ENCODE results near the gene MRM3. TPM values are rescaled to one million over a fixed set of nuclear protein-coding genes. Genes with fewer than 3 reads are reported as not detected.

Gene MRM3
- total and polyA plus RNA-seq, 2 donors (not counting 3 experiments of a cell fraction or from before 2014, with no cell fraction given) = 17.1 to 19.2 TPM

- TF ChIP-seq CTCF (IDR thresholded peaks at IDR 0.05; ENCODE audit: extremely low read depth in 1 of 2, insufficient read depth in 1 of 2, low read depth in 1 of 2, low read length in 2 of 2) (no peak), EZH2 (IDR thresholded peaks at IDR 0.05; ENCODE audit: borderline replicate concordance, low read depth, low read length, severe bottlenecking) (no peak), POLR2A (IDR thresholded peaks at IDR 0.05; ENCODE audit: low read depth, low read length) (no peak), JUN (IDR thresholded peaks at IDR 0.05; ENCODE audit: borderline replicate concordance, insufficient read depth, insufficient read length, low read depth) (no peak), MAX (IDR thresholded peaks at IDR 0.05; ENCODE audit: insufficient read depth, insufficient read length) (no peak), POLR2AphosphoS5 (IDR thresholded peaks at IDR 0.05; ENCODE audit: insufficient read depth, low read depth, low read length) (no peak), GATA2 (IDR thresholded peaks at IDR 0.05; ENCODE audit: insufficient read depth, insufficient read length, low read depth, low read length) (no peak), FOS (IDR thresholded peaks at IDR 0.05; ENCODE audit: borderline replicate concordance, insufficient read depth, low read length) (no peak), MYC (IDR thresholded peaks at IDR 0.05; ENCODE audit: low read depth, low read length) (no peak)
- no peaks in the 10 kb centered on the region for H3K27me3 ChIP-seq (ENCODE audit: control insufficient read depth in 2 of 2, insufficient read depth in 2 of 2, low read length in 2 of 2)
- no peak for DNase-seq (ENCODE audit: low read depth, low spot score)
- ChIA-PET CTCF (interaction anchor here (0.9 to 2.3 kb wide), 2 partner anchors 223 to 361 kb away, joined by 3 to 6 read pairs; partner anchors contain the start of gene TIMM22), POLR2A (no interaction called here)
- intact Hi-C loops (cut with micrococcal nuclease) (no loop called here), dilution Hi-C loops (cut with MboI; ENCODE audit: extremely low pct_ligation_motif_present, low sequenced_read_pairs) (no loop called here)
- peaks cover 16 to 43% of the 10 kb centered on the region in 2 experiments for H3K36me3 ChIP-seq (ENCODE audit: control insufficient read depth in 2 of 2, extremely low read depth in 1 of 2, insufficient read depth in 2 of 2, low read length in 2 of 2)
- no peaks in the 10 kb centered on the region for H3K9me1 ChIP-seq (replicated peaks; ENCODE audit: control insufficient read depth, extremely low read depth, insufficient read depth, low read length)
- H2AFZ ChIP-seq (ENCODE audit: low read depth, low read length) = no peak overlapping the region
- H3K9ac ChIP-seq (replicated peaks; ENCODE audit: extremely low read depth, insufficient read depth, low read length) = no peak overlapping the region
- BruUV-seq (replicated peaks) = no TSS peak
- H3K4me3 ChIP-seq (replicated peaks in 1 of 3; ENCODE audit: insufficient read depth in 1 of 3, low read depth in 1 of 3, low read length in 3 of 3) = no peak overlapping the region
- no peak overlapping the region for H3K4me2 ChIP-seq (ENCODE audit: insufficient read depth, low read length)
- H3K79me2 ChIP-seq (ENCODE audit: control insufficient read depth, insufficient read depth, low read length) = peaks cover under 1% of the 10 kb centered on the region
- no peak overlapping the region for H3K27ac ChIP-seq (ENCODE audit: insufficient read depth, low read depth, low read length)
- H3K4me1 ChIP-seq (ENCODE audit: control insufficient read depth, extremely low read depth, insufficient read depth, low read length) = no peaks in the 10 kb centered on the region
- no peaks in the 10 kb centered on the region for H3K9me3 ChIP-seq (replicated peaks; ENCODE audit: control insufficient read depth, insufficient read depth, low read length)
- no peak for FAIRE-seq
- peaks cover 2% of the 10 kb centered on the region for H4K20me1 ChIP-seq (replicated peaks; ENCODE audit: control insufficient read depth, extremely low read depth, insufficient read depth, low read length)
Observed at GRCh38 chr17:773467-774312, 8.5 kb upstream of the MRM3 start.
